Large intestine (tissue), 3 donors: ENCODE data around the gene ABI3BP. TPM values are rescaled to one million over a fixed set of nuclear protein-coding genes. Genes with fewer than 3 reads are reported as not detected.

ENCODE experiments used
- DNase-seq, 2 donors: peaks; one replicate each; pipeline versions ENCODE4 v3.0.0 to v3.0.0-alpha.2; 2013
- H3K27ac ChIP-seq: one replicate; pipeline ENCODE4 v1.5.1; 2013; ENCODE audit warnings: low read length
- H3K27me3 ChIP-seq: 2 replicates; pipeline ENCODE4 v1.6.1; 2013; ENCODE audit warnings: low read length; ENCODE audit not compliant: control insufficient read depth, insufficient read depth
- H3K36me3 ChIP-seq: 2 replicates; pipeline ENCODE4 v1.6.1; 2013; ENCODE audit warnings: low read length; ENCODE audit not compliant: control insufficient read depth, insufficient read depth
- H3K4me1 ChIP-seq: one replicate; pipeline ENCODE4 v1.6.1; 2013; ENCODE audit warnings: low read length; ENCODE audit not compliant: control insufficient read depth, insufficient read depth
- H3K4me3 ChIP-seq: one replicate; pipeline ENCODE4 v1.5.1; 2013; ENCODE audit warnings: low read length
- H3K9me3 ChIP-seq: one replicate; pipeline ENCODE4 v1.6.1; 2013; ENCODE audit warnings: mild to moderate bottlenecking, low read depth, low read length, moderate library complexity; ENCODE audit not compliant: control insufficient read depth
- WGBS: methylation state at CpG from one replicate; pipeline ENCODE4 v1.1.5; 2013; ENCODE audit warnings: low lambda C conversion rate; ENCODE audit not compliant: insufficient coverage; 5-methylcytosine and 5-hydroxymethylcytosine counted together
- polyA plus RNA-seq: library from polyadenylated mRNA; unstranded; fragments of 120-200 nt; gene quantifications from one replicate; pipeline ENCODE4 v1.2.1, GENCODE V29; 2013

Gene ABI3BP
- polyA plus RNA-seq, 1 donor: 75.9 TPM

DNA sequence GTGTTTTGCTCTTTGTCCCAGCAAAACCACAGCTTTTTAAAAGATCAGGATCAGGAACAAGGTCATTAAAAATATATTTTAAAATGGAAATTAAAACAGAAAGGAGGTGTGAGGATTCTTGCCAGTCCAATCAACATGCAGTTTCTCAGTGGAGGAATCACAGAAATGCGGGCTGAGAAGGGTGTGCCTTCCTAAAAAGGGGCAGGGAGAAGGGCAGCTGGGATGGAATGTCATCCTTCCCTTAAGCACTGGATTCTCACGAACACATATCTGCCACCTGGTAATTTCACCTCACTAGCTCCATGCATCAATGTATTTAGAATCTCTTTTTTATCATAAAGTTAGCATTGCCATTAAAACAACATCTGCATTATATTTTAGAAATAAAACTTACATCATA lies 21.4 kb downstream of the ABI3BP start:
- Histone ChIP-seq H3K27ac (no peak overlapping the region), H3K4me3 (no peak overlapping the region), H3K36me3 (no peaks in the 10 kb centered on the region), H3K4me1 (no peaks in the 10 kb centered on the region), H3K27me3 (no peaks in the 10 kb centered on the region), H3K9me3 (no peaks in the 10 kb centered on the region)
- no peak for DNase-seq
- WGBS: no CpG with 5 or more reads among the region's 2 CpGs

DNA sequence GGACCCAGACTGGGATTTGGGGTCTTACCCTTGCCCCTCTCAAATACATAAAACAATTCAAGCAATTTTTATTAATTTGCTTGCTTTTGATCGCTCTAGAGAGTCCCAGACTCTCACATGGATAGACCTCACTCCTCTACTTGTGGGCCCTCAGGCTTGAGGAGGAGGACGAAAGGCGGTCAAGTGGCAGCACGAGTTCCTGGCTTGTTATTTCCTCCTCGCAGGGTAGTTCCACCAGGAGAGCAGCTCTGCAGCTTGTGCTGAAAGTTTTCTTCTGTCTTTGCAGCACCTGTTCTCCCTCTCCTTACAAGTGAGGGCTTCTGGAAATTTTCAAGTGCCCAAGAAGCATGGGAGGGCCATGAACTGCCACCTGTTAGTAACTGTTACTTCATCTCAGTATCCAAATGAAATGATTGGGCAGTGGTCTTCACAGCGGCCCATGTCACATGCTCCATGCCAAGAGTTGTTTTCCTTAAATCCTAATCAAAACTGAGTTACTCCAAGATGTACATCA lies 22.7 kb downstream of the ABI3BP start:
- Histone ChIP-seq H3K27ac (no peak overlapping the region), H3K36me3 (no peaks in the 10 kb centered on the region), H3K9me3 (no peaks in the 10 kb centered on the region), H3K4me3 (no peak overlapping the region), H3K4me1 (no peaks in the 10 kb centered on the region), H3K27me3 (no peaks in the 10 kb centered on the region)
- DNase-seq: no peak
- WGBS: no CpG with 5 or more reads among the region's 6 CpGs

DNA sequence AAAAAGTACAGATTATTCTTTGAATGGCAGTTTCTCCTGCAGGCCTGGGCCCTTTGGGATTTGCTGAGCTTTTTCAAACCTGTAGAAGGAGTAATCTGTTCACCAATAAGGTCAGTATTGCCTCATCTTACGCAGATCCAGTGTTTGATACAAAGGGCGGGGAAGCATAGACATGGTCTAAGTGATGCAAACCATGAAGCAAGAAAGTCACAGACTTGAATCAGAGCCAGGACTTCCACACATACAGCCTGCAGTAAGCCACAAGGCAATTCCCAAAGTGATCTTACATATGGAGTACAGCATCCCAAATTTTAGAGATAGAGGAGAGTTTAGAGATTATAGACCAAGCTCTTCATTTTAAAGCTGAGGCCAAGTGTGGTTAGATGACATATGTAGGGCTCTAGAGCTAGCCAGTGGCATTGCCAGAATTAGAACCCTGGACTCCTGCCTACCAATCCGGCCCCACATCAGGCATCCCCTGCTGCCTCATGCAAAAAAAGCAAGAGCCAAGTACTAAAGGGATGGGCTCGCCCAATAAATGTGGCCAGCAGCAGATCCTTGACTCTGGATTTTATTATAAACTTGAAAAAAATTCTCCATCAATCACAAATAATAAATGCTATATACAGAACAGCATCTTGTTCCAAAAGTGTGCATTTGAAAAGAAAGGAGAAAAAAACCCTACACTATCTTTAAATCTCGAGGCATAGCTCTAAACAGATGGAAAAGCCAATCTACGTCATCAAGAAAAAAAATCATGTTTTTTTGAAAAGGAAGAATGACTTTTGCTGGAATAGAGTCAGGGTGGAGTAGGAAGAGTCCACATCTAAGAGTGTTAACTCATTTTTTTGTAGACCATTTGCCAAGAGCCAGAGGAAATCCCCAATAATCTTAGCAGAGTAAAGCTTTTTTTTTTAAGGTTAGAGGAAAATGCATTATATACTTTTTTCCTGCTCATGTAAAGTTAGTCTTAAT lies 24.0 kb downstream of the ABI3BP start:
- WGBS: 88% methylated on average over 3 of the region's 6 CpGs
- H3K27ac ChIP-seq: no peak overlapping the region
- H3K9me3 ChIP-seq: no peaks in the 10 kb centered on the region
- no peak overlapping the region for H3K4me3 ChIP-seq
- no peaks in the 10 kb centered on the region for H3K36me3 ChIP-seq
- no peaks in the 10 kb centered on the region for H3K27me3 ChIP-seq
- no peak for DNase-seq
- no peaks in the 10 kb centered on the region for H3K4me1 ChIP-seq

DNA sequence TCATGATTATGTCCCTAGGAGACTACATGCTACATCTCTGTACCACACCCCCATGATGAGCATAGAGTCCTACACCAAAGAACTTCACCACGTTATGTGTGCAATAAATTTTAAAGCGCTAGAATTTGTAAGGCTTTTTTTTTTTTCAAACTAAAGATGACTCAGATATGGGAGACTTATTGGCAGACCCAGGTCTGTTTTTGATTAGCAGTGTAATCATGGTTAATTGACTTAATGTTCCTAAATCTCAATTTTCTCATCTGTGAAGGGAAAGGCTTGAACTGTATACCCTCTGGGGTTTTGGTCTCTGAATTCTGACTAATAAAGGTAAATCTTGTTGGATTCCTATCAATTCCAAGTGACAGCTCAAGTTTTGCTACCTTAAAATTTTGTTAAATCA lies 26.4 kb downstream of the ABI3BP start:
- Histone ChIP-seq H3K9me3 (no peaks in the 10 kb centered on the region), H3K27ac (no peak overlapping the region), H3K36me3 (no peaks in the 10 kb centered on the region), H3K4me1 (no peaks in the 10 kb centered on the region), H3K27me3 (no peaks in the 10 kb centered on the region), H3K4me3 (no peak overlapping the region)
- DNase-seq: no peak
- no CpG with 5 or more reads among the region's 2 CpGs for WGBS

DNA sequence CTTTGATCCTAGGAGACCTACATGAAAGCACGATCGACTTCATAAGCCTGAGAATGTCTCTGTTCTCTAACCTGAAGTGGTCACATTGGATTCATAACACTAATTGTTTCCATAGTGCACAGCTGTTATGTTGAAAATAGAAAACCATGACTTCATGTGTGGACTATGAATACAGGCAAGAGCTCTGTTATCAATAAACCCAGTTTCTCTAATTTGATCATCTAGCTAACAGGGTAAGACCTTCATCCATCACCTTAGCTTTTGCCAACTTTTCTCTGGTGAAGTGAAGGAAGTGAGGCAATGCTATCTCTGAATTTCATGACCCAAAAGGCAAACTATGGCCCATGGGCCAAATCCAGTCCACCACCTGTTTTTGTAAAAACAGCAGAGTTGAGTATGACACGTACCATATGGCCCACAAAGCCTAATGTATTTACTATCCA lies 27.2 kb downstream of the ABI3BP start:
- Histone ChIP-seq H3K4me3 (no peak overlapping the region), H3K4me1 (no peaks in the 10 kb centered on the region), H3K27me3 (no peaks in the 10 kb centered on the region), H3K27ac (no peak overlapping the region), H3K9me3 (no peaks in the 10 kb centered on the region), H3K36me3 (no peaks in the 10 kb centered on the region)
- no peak for DNase-seq
- no CpG with 5 or more reads among the region's 3 CpGs for WGBS

DNA sequence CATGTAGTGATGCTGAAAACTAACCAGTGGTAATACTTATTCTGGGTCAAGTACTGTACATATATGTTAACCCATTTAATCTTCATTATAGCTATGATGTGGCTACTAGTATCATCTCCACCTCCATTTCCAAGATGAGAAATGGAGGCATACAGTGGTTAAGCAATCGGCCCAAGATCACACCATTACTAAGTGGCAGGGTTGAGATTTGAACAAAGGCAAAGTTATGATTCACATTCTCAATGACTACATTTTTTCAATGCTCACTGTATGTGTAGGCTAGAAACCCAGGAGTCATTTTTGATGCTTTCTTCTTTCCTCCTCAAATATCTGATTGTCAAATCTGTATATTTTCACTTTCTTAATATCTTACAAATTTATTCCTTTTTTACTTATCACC lies 30.2 kb downstream of the ABI3BP start:
- Histone ChIP-seq H3K9me3 (peaks cover 7% of the 10 kb centered on the region), H3K27ac (no peak overlapping the region), H3K4me1 (no peaks in the 10 kb centered on the region), H3K27me3 (no peaks in the 10 kb centered on the region), H3K4me3 (no peak overlapping the region), H3K36me3 (no peaks in the 10 kb centered on the region)
- 100% methylated on average over 1 of the region's 1 CpG for WGBS
- no peak for DNase-seq

DNA sequence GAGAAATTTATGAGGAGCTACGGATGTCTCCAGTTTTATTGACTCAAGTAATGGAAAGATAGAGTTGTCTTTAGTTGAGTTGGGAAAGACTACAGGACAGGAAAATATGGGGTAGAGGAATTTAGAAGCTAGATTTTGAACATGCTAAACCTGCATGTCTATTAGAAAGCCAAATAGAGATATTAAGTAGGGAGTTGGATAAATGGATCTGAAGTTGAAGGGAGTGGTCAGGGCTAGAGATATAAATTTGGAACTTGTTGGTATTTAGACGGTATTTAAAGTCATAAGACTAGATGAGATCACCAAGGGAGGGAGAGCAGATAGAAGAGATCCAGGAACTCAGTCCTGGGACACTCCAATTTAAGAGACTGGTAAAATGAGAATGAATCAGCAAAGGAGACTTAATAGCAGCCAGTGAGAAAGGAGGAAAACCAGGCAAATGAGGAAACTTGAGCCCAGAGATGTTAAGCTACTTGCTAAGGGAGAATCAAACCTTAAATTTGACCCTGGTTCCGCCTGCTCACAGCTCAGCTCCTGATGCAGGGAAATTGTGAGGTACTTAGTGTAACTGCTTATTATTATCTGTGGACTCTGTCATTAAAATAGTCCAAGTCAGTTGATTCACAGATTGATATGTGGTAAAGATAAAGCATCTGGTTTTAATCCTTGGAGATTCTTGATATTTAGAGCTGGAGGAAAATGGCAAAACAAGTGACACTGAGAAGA lies 35.8 kb downstream of the ABI3BP start:
- 95% methylated on average over 2 of the region's 3 CpGs for WGBS
- no peaks in the 10 kb centered on the region for H3K27me3 ChIP-seq
- no peak overlapping the region for H3K4me3 ChIP-seq
- H3K4me1 ChIP-seq: no peaks in the 10 kb centered on the region
- no peak for DNase-seq
- no peak overlapping the region for H3K27ac ChIP-seq
- peaks cover 7% of the 10 kb centered on the region for H3K9me3 ChIP-seq
- no peaks in the 10 kb centered on the region for H3K36me3 ChIP-seq

DNA sequence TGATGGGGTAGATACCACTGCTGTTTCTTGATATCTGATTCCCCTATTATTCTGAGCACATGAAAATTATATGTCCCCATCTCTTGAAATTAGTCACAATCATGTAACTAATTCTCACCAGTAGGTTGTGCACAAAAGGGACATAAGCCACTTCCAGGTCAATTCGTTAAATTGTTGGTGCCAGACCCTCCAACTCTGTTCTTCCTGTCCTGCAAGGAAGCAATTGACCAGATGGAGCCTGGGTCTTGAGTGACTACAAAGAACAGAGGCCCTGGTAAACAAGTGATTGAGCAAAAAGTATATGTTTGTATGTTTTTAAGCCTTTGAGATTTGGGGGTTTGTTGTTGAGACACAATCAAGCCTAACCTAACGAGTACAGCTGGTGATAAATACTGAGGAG lies 36.9 kb downstream of the ABI3BP start:
- Histone ChIP-seq H3K4me1 (no peaks in the 10 kb centered on the region), H3K4me3 (no peak overlapping the region), H3K9me3 (peaks cover 7% of the 10 kb centered on the region), H3K27me3 (no peaks in the 10 kb centered on the region), H3K36me3 (no peaks in the 10 kb centered on the region), H3K27ac (no peak overlapping the region)
- WGBS: 88% methylated on average over 1 of the region's 2 CpGs
- DNase-seq: no peak

DNA sequence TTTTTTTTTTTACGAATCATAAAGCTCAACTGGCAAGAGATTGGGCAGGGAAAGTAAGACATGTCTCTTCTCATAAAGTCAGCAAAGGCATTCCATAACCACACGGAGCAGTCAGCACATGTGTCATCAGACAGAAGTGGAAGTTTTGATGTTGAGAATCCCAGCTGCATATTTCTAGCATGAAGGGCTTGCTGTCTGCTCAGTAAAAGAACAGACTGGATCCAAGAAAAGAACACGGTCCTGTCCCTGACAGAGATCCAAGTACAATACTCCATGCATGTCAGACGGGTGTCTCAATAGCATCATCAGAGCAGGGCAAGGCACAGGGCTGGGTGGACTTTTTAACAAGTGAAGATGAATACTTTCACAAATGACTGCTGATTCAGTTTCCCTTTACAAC lies 38.2 kb downstream of the ABI3BP start:
- H3K4me1 ChIP-seq: no peaks in the 10 kb centered on the region
- H3K36me3 ChIP-seq: no peaks in the 10 kb centered on the region
- H3K4me3 ChIP-seq: no peak overlapping the region
- no peaks in the 10 kb centered on the region for H3K27me3 ChIP-seq
- no CpG with 5 or more reads among the region's 4 CpGs for WGBS
- peaks cover 4% of the 10 kb centered on the region for H3K9me3 ChIP-seq
- no peak overlapping the region for H3K27ac ChIP-seq
- no peak for DNase-seq

DNA sequence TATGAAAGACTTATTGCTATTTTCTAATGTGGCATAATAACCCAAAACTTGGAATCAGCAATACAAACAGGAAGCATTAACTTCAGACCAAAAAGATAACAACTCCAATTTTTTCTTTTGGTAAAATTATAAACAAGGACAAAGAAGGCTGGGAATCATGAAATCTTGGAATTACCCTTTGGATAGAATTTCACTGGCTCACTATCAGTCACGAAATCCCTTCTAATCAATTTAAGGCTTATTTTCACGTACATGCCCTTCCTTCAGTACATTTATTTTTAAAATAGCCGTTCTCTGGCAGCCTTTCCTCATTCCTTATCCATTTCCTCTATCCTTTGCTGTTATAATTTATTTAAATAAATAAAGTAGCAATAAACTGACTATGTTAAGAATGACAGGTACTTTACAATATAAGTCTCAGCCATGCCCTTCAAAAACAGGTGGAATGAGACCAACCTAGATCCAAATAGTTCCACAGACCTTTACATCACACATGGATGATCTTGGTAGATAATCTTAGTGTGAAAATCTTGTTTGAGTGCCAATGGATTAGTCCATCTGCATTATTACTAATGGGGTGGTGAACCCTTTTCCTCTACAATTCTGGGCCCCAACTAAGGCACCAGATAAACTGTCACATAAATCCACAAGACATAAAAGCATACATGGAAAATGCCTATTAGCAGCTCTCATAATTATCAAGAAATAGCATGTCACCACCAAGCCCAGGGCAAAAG lies 38.9 kb downstream of the ABI3BP start:
- Histone ChIP-seq H3K4me1 (no peaks in the 10 kb centered on the region), H3K9me3 (peaks cover 4% of the 10 kb centered on the region), H3K36me3 (no peaks in the 10 kb centered on the region), H3K27me3 (no peaks in the 10 kb centered on the region), H3K27ac (no peak overlapping the region), H3K4me3 (no peak overlapping the region)
- no peak for DNase-seq
- WGBS: 72% methylated on average over 3 of the region's 3 CpGs
